DND-41 (cell line): ENCODE data around the gene PDZD4.

Source experiments
- ATAC-seq: fragments of 200-7000 bp; cut with Tn5 transposase; 3 replicates; pipeline ENCODE4 v1.9.1; 2021; ENCODE audit warnings: low read depth; ENCODE audit not compliant: insufficient read depth
- DNase-seq: peaks from one replicate; pipeline ENCODE4 v3.0.0-alpha.2; 2020
- H2AFZ ChIP-seq: 2 replicates; pipeline ENCODE4 v1.6.0; 2012; ENCODE audit warnings: low read depth, low read length
- H3K27ac ChIP-seq: 2 replicates; pipeline ENCODE4 v1.5.1; 2012; ENCODE audit warnings: low read length, inconsistent platforms
- H3K27me3 ChIP-seq: fragments of 200-600 bp; sonication (generic); 2 replicates; pipeline ENCODE4 v1.6.0; 2012; ENCODE audit warnings: low read length, mild to moderate bottlenecking, inconsistent platforms; ENCODE audit not compliant: insufficient read depth, poor library complexity
- H3K36me3 ChIP-seq: 2 replicates; pipeline ENCODE4 v1.5.1; 2012; ENCODE audit warnings: low read length, inconsistent platforms; ENCODE audit not compliant: insufficient read depth
- H3K4me1 ChIP-seq: 2 replicates; pipeline ENCODE4 v1.5.1; 2012; ENCODE audit warnings: mild to moderate bottlenecking, low read length; ENCODE audit not compliant: insufficient read depth
- H3K4me2 ChIP-seq: 2 replicates; pipeline ENCODE4 v1.6.0; 2012; ENCODE audit warnings: mild to moderate bottlenecking, moderate library complexity, low read length, inconsistent platforms; ENCODE audit not compliant: insufficient read depth
- H3K4me3 ChIP-seq, 2 experiments: fragments of 200-600 bp in 1 of 2; shearing (Covaris generic) in 1 of 2; 2 replicates each; pipeline ENCODE4 v1.5.1; 2012 to 2016; ENCODE audit warnings: inconsistent platforms in 2 of 2, low read length in 2 of 2, mild to moderate bottlenecking in 2 of 2, low read depth in 1 of 2, moderate library complexity in 1 of 2
- H3K79me2 ChIP-seq: 2 replicates; pipeline ENCODE4 v1.6.0; 2012; ENCODE audit warnings: low read length, inconsistent platforms; ENCODE audit not compliant: insufficient read depth
- H3K9ac ChIP-seq: 2 replicates; pipeline ENCODE4 v1.6.0; 2012; ENCODE audit warnings: low read depth, mild to moderate bottlenecking, inconsistent platforms, low read length, moderate library complexity
- H3K9me3 ChIP-seq: 2 replicates; pipeline ENCODE4 v1.5.1; 2012; ENCODE audit warnings: low read length, moderate library complexity, mild to moderate bottlenecking, inconsistent platforms; ENCODE audit not compliant: insufficient read depth, severe bottlenecking
- H4K20me1 ChIP-seq: 2 replicates; pipeline ENCODE4 v1.6.0; 2012; ENCODE audit warnings: low read length; ENCODE audit not compliant: insufficient read depth
- EZH2 ChIP-seq: IDR thresholded peaks from 3 replicates; pipeline ENCODE4 v1.6.1; 2012; ENCODE audit warnings: borderline replicate concordance, low read depth, mild to moderate bottlenecking, moderate library complexity, low read length, inconsistent platforms; ENCODE audit not compliant: severe bottlenecking
- TF ChIP-seq, protein P1 (sequence below): IDR thresholded peaks from 2 replicates; pipeline ENCODE4 v1.5.1; 2012; ENCODE audit warnings: borderline replicate concordance, low read length, moderate library complexity, mild to moderate bottlenecking; ENCODE audit not compliant: poor library complexity, severe bottlenecking; ENCODE audit errors: extremely low read depth

The PDZD4 gene

DNA sequence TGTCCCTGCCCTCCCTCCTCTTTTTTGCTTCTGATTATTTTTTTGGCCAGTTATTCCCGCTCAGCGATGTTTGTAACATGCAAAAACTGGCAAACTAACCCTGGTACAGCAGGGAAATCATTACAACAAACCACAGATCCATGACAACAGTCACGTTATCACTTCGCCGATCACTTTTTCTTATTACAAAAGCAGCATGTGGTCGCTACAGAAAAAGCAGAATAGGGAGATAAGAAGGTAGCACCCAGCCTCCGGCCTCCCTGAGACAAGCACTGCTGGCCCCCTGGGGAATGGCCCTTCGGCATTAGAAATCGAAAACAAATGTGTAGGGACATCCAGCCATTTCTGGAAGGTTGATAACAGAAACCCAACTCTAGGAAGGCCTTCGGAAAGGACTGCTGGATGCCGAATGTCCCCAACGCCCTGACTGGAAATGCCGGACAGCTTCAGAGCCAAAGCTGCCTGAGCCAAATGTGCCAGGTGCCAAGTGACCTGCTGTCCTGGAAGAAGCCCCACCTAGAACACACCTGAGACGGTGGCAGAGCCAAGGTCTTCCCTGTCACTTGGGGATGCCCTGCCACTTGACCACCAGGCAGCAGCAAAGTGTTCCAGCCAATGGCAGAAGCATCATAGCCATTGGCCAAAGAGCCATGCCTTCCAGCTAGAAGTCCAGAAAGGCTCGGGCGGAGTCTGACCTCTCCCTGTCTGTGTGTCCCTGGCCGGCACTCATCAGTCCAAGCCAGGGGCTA lies 39.1 kb downstream of the PDZD4 start:
- Histone ChIP-seq H3K4me3 (no peak overlapping the region), H3K4me1 (peaks cover 33% of the 10 kb centered on the region), H4K20me1 (peaks cover 31% of the 10 kb centered on the region), H3K79me2 (peaks cover 58% of the 10 kb centered on the region), H3K9ac (no peak overlapping the region), H2AFZ (no peak overlapping the region), H3K4me2 (no peak overlapping the region), H3K9me3 (no peaks in the 10 kb centered on the region), H3K36me3 (peaks cover 67% of the 10 kb centered on the region), H3K27ac (no peak overlapping the region), H3K27me3 (no peaks in the 10 kb centered on the region)
- DNase-seq (no peak), ATAC-seq (no peak)
- TF ChIP-seq EZH2 = no peak
- TF ChIP-seq, protein P1, sequence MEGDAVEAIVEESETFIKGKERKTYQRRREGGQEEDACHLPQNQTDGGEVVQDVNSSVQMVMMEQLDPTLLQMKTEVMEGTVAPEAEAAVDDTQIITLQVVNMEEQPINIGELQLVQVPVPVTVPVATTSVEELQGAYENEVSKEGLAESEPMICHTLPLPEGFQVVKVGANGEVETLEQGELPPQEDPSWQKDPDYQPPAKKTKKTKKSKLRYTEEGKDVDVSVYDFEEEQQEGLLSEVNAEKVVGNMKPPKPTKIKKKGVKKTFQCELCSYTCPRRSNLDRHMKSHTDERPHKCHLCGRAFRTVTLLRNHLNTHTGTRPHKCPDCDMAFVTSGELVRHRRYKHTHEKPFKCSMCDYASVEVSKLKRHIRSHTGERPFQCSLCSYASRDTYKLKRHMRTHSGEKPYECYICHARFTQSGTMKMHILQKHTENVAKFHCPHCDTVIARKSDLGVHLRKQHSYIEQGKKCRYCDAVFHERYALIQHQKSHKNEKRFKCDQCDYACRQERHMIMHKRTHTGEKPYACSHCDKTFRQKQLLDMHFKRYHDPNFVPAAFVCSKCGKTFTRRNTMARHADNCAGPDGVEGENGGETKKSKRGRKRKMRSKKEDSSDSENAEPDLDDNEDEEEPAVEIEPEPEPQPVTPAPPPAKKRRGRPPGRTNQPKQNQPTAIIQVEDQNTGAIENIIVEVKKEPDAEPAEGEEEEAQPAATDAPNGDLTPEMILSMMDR = no peak

DNA sequence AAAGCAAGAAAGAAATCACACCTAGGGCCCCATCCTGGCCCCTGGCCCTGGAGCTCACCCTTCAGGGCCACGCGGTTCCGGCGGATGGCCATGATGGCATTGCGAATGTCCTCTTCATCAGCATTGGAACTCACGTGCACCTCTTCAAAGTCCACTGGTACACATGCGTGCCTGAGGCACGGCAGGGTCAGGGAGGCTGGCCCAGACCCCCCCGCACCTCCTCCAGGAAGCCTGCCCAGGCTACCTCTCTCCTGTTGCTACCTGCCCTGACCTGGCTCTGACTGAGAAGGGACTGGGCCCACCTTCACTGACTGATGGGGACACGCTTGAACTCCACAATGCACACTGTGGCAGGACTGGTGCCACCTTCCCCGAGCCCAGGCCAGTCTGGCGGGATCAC lies 40.7 kb downstream of the PDZD4 start:
- peaks cover 22% of the 10 kb centered on the region for H4K20me1 ChIP-seq
- no peak overlapping the region for H3K27ac ChIP-seq
- H3K9ac ChIP-seq = no peak overlapping the region
- peaks cover 42% of the 10 kb centered on the region for H3K79me2 ChIP-seq
- H2AFZ ChIP-seq = no peak overlapping the region
- DNase-seq = no peak
- no peak overlapping the region for H3K4me3 ChIP-seq
- H3K27me3 ChIP-seq = no peaks in the 10 kb centered on the region
- ATAC-seq = no peak
- no peak overlapping the region for H3K4me2 ChIP-seq
- peaks cover 21% of the 10 kb centered on the region for H3K4me1 ChIP-seq
- TF ChIP-seq EZH2 = no peak
- TF ChIP-seq, protein P1 = no peak
- no peaks in the 10 kb centered on the region for H3K9me3 ChIP-seq
- peaks cover 69% of the 10 kb centered on the region for H3K36me3 ChIP-seq

DNA sequence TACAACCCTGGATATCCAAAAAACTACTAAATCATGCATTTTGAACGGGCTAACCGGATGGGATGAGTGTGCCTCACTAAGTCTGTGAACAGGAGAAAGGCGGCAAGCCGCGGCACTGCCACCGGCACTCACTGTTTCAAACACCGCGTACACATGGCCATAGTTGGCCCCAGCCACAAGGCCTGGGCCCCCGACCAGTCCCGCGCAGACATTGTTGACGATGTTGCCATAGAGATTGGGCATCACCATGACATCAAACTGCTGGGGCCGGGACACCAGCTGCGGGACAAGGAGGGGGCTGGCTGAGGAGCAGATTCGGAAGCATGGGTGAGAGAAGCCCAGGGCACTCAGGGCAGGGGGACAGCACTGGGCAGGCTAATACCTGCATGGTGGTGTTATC lies 43.7 kb downstream of the PDZD4 start:
- H3K4me3 ChIP-seq = no peak overlapping the region
- H3K27ac ChIP-seq = no peak overlapping the region
- peaks cover 15% of the 10 kb centered on the region for H3K79me2 ChIP-seq
- ATAC-seq = no peak
- H4K20me1 ChIP-seq = peaks cover 10% of the 10 kb centered on the region
- peaks cover 59% of the 10 kb centered on the region for H3K36me3 ChIP-seq
- H3K9ac ChIP-seq = no peak overlapping the region
- no peak for DNase-seq
- no peaks in the 10 kb centered on the region for H3K27me3 ChIP-seq
- no peak for TF ChIP-seq EZH2
- TF ChIP-seq, protein P1 = no peak
- H3K4me1 ChIP-seq = peaks cover 4% of the 10 kb centered on the region; the same call in 1 of the 2 replicates
- H3K4me2 ChIP-seq = no peak overlapping the region
- H2AFZ ChIP-seq = no peak overlapping the region
- no peaks in the 10 kb centered on the region for H3K9me3 ChIP-seq
